K562 (cell line): ENCODE data around the gene CCDC138. TPM values are rescaled to one million over a fixed set of nuclear protein-coding genes. Genes with fewer than 3 reads are reported as not detected.

ENCODE experiments used
- CEBPB ChIP-seq: fragments of 450-650 bp; IDR thresholded peaks from 2 replicates; pipeline ENCODE4 v1.6.1; 2016; ENCODE audit warnings: missing genetic modification characterization, missing compliant biosample characterization
- FIP1L1 ChIP-seq: fragments of 200-400 bp; formaldehyde crosslinking; IDR thresholded peaks from 2 replicates; pipeline ENCODE4 v1.6.1; 2018; ENCODE audit warnings: mild to moderate bottlenecking, low read depth, low read length; ENCODE audit not compliant: poor library complexity, severe bottlenecking
- polyA plus RNA-seq, 8 experiments: library from polyadenylated mRNA; depleted of rRNA in 4 of 8; stranded (reverse) in 5 of 8; unstranded in 3 of 8; fragments of >200 nt; fragmentation: Nextera tagmentation in 2 of 8; fragmentation: Illumina TruSeq in 1 of 8; extraction: Ambion mirVana in 2 of 8; extraction: Trizol in 1 of 8; gene quantifications; 2 replicates each; pipeline versions ENCODE4 v1.2.1 to v1.2.3, GENCODE V29; 2011 to 2014; ENCODE audit warnings: inconsistent platforms in 1 of 8, missing spikeins in 1 of 8
- total RNA-seq, 7 experiments: library from RNA; depleted of rRNA in 6 of 7; stranded (reverse); fragments of >200 nt in 6 of 7; fragmentation: Illumina TruSeq in 2 of 7; extraction: Trizol in 2 of 7; gene quantifications; 2 replicates each; pipeline versions ENCODE4 v1.2.1 to v1.2.3, GENCODE V29; 2011 to 2021; ENCODE audit warnings: low replicate concordance in 1 of 7
- TF ChIP-seq, protein P1 (sequence below): sonication (generic); formaldehyde crosslinking; IDR thresholded peaks from 2 replicates; pipeline ENCODE4 v1.8.1; 2023; ENCODE audit warnings: mild to moderate bottlenecking, missing genetic modification reagents
- TF ChIP-seq, protein P2 (sequence below): fragments of 200-800 bp; sonication (Bioruptor generic); IDR thresholded peaks from 2 replicates; pipeline ENCODE4 v1.6.1; 2016; ENCODE audit warnings: missing genetic modification characterization, missing compliant biosample characterization
- TF ChIP-seq, protein P3 (sequence below), 2 experiments: fragments of 450-650 bp; IDR thresholded peaks; 2 replicates each; pipeline ENCODE4 v1.6.1; 2016; ENCODE audit warnings: mild to moderate bottlenecking in 2 of 2, borderline replicate concordance in 1 of 2, low read depth in 1 of 2, moderate library complexity in 1 of 2
- TF ChIP-seq, protein P4 (sequence below): fragments of 450-650 bp; IDR thresholded peaks from 2 replicates; pipeline ENCODE4 v1.6.1; 2016; ENCODE audit warnings: missing biosample characterization, missing genetic modification characterization

The CCDC138 gene
- total and polyA plus RNA-seq, 9 of the 15 experiments (the other 6 are each of a cell fraction or from before 2014, with no cell fraction given), result 17.5 to 44.6 (median 26.7) TPM

DNA sequence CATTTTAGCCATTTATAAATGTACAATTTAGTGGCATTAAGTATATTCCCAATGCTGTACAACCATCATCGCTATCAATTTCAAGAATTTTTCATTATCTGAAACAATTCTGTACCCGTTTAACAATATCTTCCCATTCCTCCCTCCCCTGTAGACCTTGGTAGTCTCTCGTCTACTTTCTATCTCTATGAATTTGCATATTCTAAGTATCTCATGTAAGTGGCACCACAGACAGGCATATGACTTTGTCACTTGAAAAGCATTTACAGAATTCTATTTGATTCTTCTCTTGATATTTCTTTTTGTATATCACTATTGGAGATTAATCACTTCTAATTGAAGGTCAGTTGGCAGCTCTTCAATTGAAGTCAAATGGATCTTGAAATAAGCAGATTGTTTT, 48.0 kb downstream of the CCDC138 start (continued):
- TF ChIP-seq, protein P1, sequence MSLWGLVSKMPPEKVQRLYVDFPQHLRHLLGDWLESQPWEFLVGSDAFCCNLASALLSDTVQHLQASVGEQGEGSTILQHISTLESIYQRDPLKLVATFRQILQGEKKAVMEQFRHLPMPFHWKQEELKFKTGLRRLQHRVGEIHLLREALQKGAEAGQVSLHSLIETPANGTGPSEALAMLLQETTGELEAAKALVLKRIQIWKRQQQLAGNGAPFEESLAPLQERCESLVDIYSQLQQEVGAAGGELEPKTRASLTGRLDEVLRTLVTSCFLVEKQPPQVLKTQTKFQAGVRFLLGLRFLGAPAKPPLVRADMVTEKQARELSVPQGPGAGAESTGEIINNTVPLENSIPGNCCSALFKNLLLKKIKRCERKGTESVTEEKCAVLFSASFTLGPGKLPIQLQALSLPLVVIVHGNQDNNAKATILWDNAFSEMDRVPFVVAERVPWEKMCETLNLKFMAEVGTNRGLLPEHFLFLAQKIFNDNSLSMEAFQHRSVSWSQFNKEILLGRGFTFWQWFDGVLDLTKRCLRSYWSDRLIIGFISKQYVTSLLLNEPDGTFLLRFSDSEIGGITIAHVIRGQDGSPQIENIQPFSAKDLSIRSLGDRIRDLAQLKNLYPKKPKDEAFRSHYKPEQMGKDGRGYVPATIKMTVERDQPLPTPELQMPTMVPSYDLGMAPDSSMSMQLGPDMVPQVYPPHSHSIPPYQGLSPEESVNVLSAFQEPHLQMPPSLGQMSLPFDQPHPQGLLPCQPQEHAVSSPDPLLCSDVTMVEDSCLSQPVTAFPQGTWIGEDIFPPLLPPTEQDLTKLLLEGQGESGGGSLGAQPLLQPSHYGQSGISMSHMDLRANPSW (CRISPR knock-in tag), result no peak
- TF ChIP-seq, protein P2, sequence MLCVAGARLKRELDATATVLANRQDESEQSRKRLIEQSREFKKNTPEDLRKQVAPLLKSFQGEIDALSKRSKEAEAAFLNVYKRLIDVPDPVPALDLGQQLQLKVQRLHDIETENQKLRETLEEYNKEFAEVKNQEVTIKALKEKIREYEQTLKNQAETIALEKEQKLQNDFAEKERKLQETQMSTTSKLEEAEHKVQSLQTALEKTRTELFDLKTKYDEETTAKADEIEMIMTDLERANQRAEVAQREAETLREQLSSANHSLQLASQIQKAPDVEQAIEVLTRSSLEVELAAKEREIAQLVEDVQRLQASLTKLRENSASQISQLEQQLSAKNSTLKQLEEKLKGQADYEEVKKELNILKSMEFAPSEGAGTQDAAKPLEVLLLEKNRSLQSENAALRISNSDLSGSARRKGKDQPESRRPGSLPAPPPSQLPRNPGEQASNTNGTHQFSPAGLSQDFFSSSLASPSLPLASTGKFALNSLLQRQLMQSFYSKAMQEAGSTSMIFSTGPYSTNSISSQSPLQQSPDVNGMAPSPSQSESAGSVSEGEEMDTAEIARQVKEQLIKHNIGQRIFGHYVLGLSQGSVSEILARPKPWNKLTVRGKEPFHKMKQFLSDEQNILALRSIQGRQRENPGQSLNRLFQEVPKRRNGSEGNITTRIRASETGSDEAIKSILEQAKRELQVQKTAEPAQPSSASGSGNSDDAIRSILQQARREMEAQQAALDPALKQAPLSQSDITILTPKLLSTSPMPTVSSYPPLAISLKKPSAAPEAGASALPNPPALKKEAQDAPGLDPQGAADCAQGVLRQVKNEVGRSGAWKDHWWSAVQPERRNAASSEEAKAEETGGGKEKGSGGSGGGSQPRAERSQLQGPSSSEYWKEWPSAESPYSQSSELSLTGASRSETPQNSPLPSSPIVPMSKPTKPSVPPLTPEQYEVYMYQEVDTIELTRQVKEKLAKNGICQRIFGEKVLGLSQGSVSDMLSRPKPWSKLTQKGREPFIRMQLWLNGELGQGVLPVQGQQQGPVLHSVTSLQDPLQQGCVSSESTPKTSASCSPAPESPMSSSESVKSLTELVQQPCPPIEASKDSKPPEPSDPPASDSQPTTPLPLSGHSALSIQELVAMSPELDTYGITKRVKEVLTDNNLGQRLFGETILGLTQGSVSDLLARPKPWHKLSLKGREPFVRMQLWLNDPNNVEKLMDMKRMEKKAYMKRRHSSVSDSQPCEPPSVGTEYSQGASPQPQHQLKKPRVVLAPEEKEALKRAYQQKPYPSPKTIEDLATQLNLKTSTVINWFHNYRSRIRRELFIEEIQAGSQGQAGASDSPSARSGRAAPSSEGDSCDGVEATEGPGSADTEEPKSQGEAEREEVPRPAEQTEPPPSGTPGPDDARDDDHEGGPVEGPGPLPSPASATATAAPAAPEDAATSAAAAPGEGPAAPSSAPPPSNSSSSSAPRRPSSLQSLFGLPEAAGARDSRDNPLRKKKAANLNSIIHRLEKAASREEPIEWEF (CRISPR knock-in tag), result no peak
- TF ChIP-seq FIP1L1 (no peak), CEBPB (no peak)
- TF ChIP-seq, protein P3, sequence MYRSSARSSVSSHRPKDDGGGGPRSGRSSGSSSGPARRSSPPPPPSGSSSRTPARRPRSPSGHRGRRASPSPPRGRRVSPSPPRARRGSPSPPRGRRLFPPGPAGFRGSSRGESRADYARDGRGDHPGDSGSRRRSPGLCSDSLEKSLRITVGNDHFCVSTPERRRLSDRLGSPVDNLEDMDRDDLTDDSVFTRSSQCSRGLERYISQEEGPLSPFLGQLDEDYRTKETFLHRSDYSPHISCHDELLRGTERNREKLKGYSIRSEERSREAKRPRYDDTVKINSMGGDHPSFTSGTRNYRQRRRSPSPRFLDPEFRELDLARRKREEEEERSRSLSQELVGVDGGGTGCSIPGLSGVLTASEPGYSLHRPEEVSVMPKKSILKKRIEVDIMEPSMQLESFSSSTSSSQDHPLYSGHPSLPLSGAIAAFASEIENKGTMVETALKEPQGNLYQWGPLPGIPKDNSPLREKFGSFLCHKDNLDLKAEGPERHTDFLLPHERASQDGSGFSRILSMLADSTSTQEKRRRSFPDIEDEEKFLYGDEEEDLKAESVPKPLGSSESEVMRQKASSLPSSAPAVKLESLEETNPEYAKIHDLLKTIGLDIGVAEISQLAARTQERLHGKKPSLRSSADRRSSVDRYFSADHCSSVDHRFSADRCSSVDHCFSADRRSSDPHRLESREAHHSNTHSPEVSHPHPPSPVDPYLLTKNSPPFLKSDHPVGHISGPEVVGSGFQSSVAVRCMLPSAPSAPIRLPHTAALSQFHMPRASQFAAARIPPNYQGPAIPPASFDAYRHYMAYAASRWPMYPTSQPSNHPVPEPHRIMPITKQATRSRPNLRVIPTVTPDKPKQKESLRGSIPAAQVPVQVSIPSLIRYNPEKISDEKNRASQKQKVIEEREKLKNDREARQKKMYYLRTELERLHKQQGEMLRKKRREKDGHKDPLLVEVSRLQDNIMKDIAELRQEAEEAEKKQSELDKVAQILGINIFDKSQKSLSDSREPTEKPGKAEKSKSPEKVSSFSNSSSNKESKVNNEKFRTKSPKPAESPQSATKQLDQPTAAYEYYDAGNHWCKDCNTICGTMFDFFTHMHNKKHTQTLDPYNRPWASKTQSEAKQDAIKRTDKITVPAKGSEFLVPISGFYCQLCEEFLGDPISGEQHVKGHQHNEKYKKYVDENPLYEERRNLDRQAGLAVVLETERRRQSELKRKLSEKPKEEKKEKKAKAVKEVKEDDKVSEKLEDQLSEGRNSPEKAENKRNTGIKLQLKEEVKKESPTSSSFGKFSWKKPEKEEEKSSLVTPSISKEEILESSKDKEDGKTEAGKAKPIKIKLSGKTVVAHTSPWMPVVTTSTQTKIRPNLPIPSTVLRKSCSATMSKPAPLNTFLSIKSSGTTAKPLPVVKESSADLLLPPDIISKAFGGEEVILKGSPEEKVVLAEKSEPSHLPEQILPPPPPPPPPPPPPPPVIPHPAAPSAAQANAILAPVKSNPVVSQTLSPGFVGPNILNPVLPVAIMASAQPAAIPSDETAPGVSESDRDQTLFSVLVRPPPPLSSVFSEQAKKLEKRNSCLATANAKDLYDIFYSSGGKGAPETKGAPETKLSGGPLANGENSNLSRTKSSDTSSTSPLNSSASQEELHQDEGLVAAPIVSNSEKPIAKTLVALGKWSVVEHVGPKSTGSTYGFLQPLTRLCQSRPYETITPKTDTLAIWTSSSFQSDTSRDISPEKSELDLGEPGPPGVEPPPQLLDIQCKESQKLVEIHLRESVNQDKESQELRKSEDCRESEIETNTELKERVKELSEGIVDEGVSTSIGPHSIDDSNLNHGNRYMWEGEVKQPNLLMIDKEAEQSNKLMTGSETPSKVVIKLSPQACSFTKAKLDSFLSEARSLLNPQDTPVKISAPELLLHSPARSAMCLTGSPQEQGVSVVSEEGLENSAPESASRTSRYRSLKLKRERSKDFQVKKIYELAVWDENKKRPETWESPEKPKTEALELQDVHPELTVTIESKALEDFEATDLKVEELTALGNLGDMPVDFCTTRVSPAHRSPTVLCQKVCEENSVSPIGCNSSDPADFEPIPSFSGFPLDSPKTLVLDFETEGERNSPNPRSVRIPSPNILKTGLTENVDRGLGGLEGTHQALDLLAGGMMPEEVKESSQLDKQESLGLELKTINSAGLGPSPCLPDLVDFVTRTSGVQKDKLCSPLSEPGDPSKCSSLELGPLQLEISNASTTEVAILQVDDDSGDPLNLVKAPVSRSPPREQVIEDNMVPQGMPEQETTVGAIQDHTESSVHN (IDR thresholded peaks at IDR 0.05; ENCODE audit: borderline replicate concordance in 1 of 2, low read depth in 1 of 2), result no peak
- TF ChIP-seq, protein P4, sequence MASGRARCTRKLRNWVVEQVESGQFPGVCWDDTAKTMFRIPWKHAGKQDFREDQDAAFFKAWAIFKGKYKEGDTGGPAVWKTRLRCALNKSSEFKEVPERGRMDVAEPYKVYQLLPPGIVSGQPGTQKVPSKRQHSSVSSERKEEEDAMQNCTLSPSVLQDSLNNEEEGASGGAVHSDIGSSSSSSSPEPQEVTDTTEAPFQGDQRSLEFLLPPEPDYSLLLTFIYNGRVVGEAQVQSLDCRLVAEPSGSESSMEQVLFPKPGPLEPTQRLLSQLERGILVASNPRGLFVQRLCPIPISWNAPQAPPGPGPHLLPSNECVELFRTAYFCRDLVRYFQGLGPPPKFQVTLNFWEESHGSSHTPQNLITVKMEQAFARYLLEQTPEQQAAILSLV (tag), result no peak
